Smooth muscle cell (in vitro differentiated cells): Measurements from ENCODE around the gene ALOXE3. TPM values are rescaled to one million over a fixed set of nuclear protein-coding genes. Genes with fewer than 3 reads are reported as not detected.

Experiments used
- DNase-seq: peaks from one replicate; lab custom pipeline; 2025; ENCODE audit not compliant: unreplicated experiment; lab: John Stamatoyannopoulos, UW
- H2AFZ ChIP-seq: fragments of 200-600 bp; sonication (generic); 2 replicates; pipeline ENCODE4 v1.6.0; 2016; ENCODE audit warnings: antibody characterized with exemption, low read depth, mild to moderate bottlenecking
- H3F3A ChIP-seq: fragments of 200-600 bp; sonication (generic); 2 replicates; pipeline ENCODE4 v1.6.0; 2017; ENCODE audit warnings: antibody characterized with exemption, low read depth
- H3K27ac ChIP-seq: fragments of 200-600 bp; sonication (generic); 2 replicates; pipeline ENCODE4 v1.5.1; 2016; ENCODE audit warnings: low read depth, mild to moderate bottlenecking
- H3K27me3 ChIP-seq: fragments of 200-600 bp; sonication (generic); 2 replicates; pipeline ENCODE4 v1.6.1; 2016; ENCODE audit warnings: low read depth, mild to moderate bottlenecking
- H3K36me3 ChIP-seq: fragments of 200-600 bp; sonication (generic); 2 replicates; pipeline ENCODE4 v1.5.1; 2016; ENCODE audit warnings: low read depth
- H3K4me1 ChIP-seq: fragments of 200-600 bp; sonication (generic); 2 replicates; pipeline ENCODE4 v1.5.1; 2016; ENCODE audit warnings: low read depth
- H3K4me2 ChIP-seq: fragments of 200-600 bp; sonication (generic); 2 replicates; pipeline ENCODE4 v1.6.0; 2016; ENCODE audit warnings: mild to moderate bottlenecking
- H3K4me3 ChIP-seq: fragments of 200-600 bp; sonication (generic); 2 replicates; pipeline ENCODE4 v1.5.1; 2016; ENCODE audit warnings: mild to moderate bottlenecking
- H3K79me2 ChIP-seq: fragments of 200-600 bp; sonication (generic); 2 replicates; pipeline ENCODE4 v1.6.0; 2016; ENCODE audit warnings: low read depth, mild to moderate bottlenecking
- H3K9ac ChIP-seq: fragments of 200-600 bp; sonication (generic); 2 replicates; pipeline ENCODE4 v1.6.0; 2016; ENCODE audit warnings: low read depth
- H3K9me3 ChIP-seq: fragments of 200-600 bp; sonication (generic); replicated peaks from 2 replicates; pipeline ENCODE4 v1.5.1; 2016; ENCODE audit warnings: low read depth
- H4K20me1 ChIP-seq: fragments of 200-600 bp; sonication (generic); 2 replicates; pipeline ENCODE4 v1.6.0; 2016; ENCODE audit warnings: low read depth
- CTCF ChIP-seq: fragments of 200-600 bp; sonication (generic); IDR thresholded peaks from 2 replicates; pipeline ENCODE4 v1.5.1; 2017; ENCODE audit warnings: borderline replicate concordance, mild to moderate bottlenecking, antibody characterized with exemption; ENCODE audit not compliant: insufficient read depth, poor library complexity, severe bottlenecking
- WGBS: methylation state at CpG from one replicate; pipeline ENCODE4 v1.1.7; 2016; ENCODE audit warnings: low lambda C conversion rate; 5-methylcytosine and 5-hydroxymethylcytosine counted together
- polyA plus RNA-seq: library from polyadenylated mRNA; unstranded; fragments of >200 nt; fragmentation: Nextera tagmentation; extraction: Ambion mirVana; gene quantifications from 2 replicates; pipeline ENCODE4 v1.2.1, GENCODE V29; 2016
- total RNA-seq: library from RNA; depleted of rRNA; stranded (reverse); fragments of >200 nt; gene quantifications from 2 replicates; pipeline ENCODE4 v1.2.3, GENCODE V29; 2014

The ALOXE3 gene
- total and polyA plus RNA-seq, 2 experiments from 2014 or later: 0.25 to 1.7 TPM

GRCh38 chr17:8116776-8117175, 1.5 kb downstream of the ALOXE3 start:
- H3K9ac ChIP-seq: no peak overlapping the region
- TF ChIP-seq CTCF: no peak
- H3K4me2 ChIP-seq: no peak overlapping the region
- DNase-seq: no peak
- peaks cover 9% of the 10 kb centered on the region for H4K20me1 ChIP-seq
- H3K9me3 ChIP-seq: no peaks in the 10 kb centered on the region
- H3F3A ChIP-seq: peaks cover 13% of the 10 kb centered on the region
- no peak overlapping the region for H2AFZ ChIP-seq
- 72% methylated on average over 18 of the region's 18 CpGs for WGBS
- no peaks in the 10 kb centered on the region for H3K36me3 ChIP-seq
- H3K27ac ChIP-seq: no peak overlapping the region
- H3K79me2 ChIP-seq: no peaks in the 10 kb centered on the region
- no peak overlapping the region for H3K4me3 ChIP-seq
- H3K27me3 ChIP-seq: peaks cover 61% of the 10 kb centered on the region
- no peaks in the 10 kb centered on the region for H3K4me1 ChIP-seq

- no peaks in the 10 kb centered on the region for H3K9me3 ChIP-seq
- DNase-seq: no peak
- H3K27ac ChIP-seq: no peak overlapping the region
- 96% methylated on average over 6 of the region's 6 CpGs for WGBS
- H3K4me1 ChIP-seq: no peaks in the 10 kb centered on the region
- H3K4me2 ChIP-seq: no peak overlapping the region
- no peaks in the 10 kb centered on the region for H4K20me1 ChIP-seq
- H3F3A ChIP-seq: peaks cover 10% of the 10 kb centered on the region
- no peak overlapping the region for H2AFZ ChIP-seq
- TF ChIP-seq CTCF: no peak
- H3K27me3 ChIP-seq: peaks cover 60% of the 10 kb centered on the region
- no peaks in the 10 kb centered on the region for H3K79me2 ChIP-seq
- no peaks in the 10 kb centered on the region for H3K36me3 ChIP-seq
- no peak overlapping the region for H3K4me3 ChIP-seq
- H3K9ac ChIP-seq: no peak overlapping the region
Observed at GRCh38 chr17:8110907-8111306, 7.4 kb downstream of the ALOXE3 start.

GRCh38 chr17:8110456-8110804, 7.9 kb downstream of the ALOXE3 start:
- Histone ChIP-seq H3K36me3 (no peaks in the 10 kb centered on the region), H3K4me2 (peak overlapping the region; percentile 87), H3F3A (peaks cover 15% of the 10 kb centered on the region), H3K4me1 (no peaks in the 10 kb centered on the region), H3K79me2 (no peaks in the 10 kb centered on the region), H3K27me3 (peaks cover 55% of the 10 kb centered on the region), H2AFZ (no peak overlapping the region), H3K4me3 (peak overlapping the region; percentile 50), H3K9me3 (no peaks in the 10 kb centered on the region), H4K20me1 (no peaks in the 10 kb centered on the region), H3K27ac (no peak overlapping the region), H3K9ac (no peak overlapping the region)
- no peak for DNase-seq
- 33% methylated on average over 10 of the region's 10 CpGs for WGBS
- TF ChIP-seq CTCF: no peak

- Histone ChIP-seq H3F3A (peaks cover 19% of the 10 kb centered on the region), H3K9me3 (no peaks in the 10 kb centered on the region), H3K4me1 (no peaks in the 10 kb centered on the region), H3K4me2 (peak overlapping the region; percentile 87), H3K4me3 (peak overlapping the region; percentile 50), H4K20me1 (no peaks in the 10 kb centered on the region), H3K27ac (no peak overlapping the region), H3K27me3 (peaks cover 50% of the 10 kb centered on the region), H3K79me2 (no peaks in the 10 kb centered on the region), H2AFZ (no peak overlapping the region), H3K36me3 (no peaks in the 10 kb centered on the region), H3K9ac (no peak overlapping the region)
- DNase-seq: peak; percentile 11
- peak; percentile 91 for TF ChIP-seq CTCF
- 7% methylated on average over 22 of the region's 63 CpGs for WGBS
Observed at GRCh38 chr17:8109661-8110455, 8.5 kb downstream of the ALOXE3 start.
